Measurements from ENCODE around the gene CARD14. TPM values are rescaled to one million over a fixed set of nuclear protein-coding genes. Genes with fewer than 3 reads are reported as not detected.

Gene CARD14
- total RNA-seq: not detected

GRCh38 chr17:80169784-80170500 is at the start of gene CARD14:
Gene CARD14 (plus strand): TSS chr17:80170030. CDS start chr17:80181439, 11,409 bp downstream.
- no peak for DNase-seq

- DNase-seq: no peak
Measured at GRCh38 chr17:80122026-80122575, 47.7 kb upstream of the CARD14 start.

- no peak for DNase-seq
Measured at GRCh38 chr17:80122926-80123505, 46.8 kb upstream of the CARD14 start.

GRCh38 chr17:80123791-80124190 is 46.0 kb upstream of the CARD14 start:
- DNase-seq: no peak

- DNase-seq: no peak
Measured at GRCh38 chr17:80124351-80124981, 45.4 kb upstream of the CARD14 start.

GRCh38 chr17:80125656-80126448 is 44.0 kb upstream of the CARD14 start:
- no peak for DNase-seq

- DNase-seq: no peak
Measured at GRCh38 chr17:80126449-80126715, 43.4 kb upstream of the CARD14 start.

GRCh38 chr17:80129006-80129565 is 40.7 kb upstream of the CARD14 start:
- DNase-seq: no peak

GRCh38 chr17:80130992-80131391 is 38.8 kb upstream of the CARD14 start:
- DNase-seq: no peak

- no peak for DNase-seq
Measured at GRCh38 chr17:80132906-80133625, 36.8 kb upstream of the CARD14 start.

- DNase-seq: no peak
Measured at GRCh38 chr17:80133626-80133970, 36.2 kb upstream of the CARD14 start.

- no peak for DNase-seq
Measured at GRCh38 chr17:80137131-80137530, 32.7 kb upstream of the CARD14 start.

GRCh38 chr17:80138856-80139426 is 30.9 kb upstream of the CARD14 start:
- DNase-seq: no peak

- no peak for DNase-seq
Measured at GRCh38 chr17:80141463-80142165, 28.2 kb upstream of the CARD14 start.

GRCh38 chr17:80142929-80143328 is 26.9 kb upstream of the CARD14 start:
- DNase-seq: no peak

GRCh38 chr17:80145076-80146075 is 24.5 kb upstream of the CARD14 start:
- no peak for DNase-seq

GRCh38 chr17:80146121-80147034 is 23.5 kb upstream of the CARD14 start:
- DNase-seq: no peak

- peak; percentile 96 for DNase-seq
Measured at GRCh38 chr17:80147035-80147822, 22.6 kb upstream of the CARD14 start, which contains the start of gene EIF4A3. Gene EIF4A3 (minus strand): TSS chr17:80147128. CDS start chr17:80146961, 167 bp downstream.
